Kidney glomerular epithelial cell (primary cell): ENCODE results near the gene PHF20.
"Not testable (repeated sequence)": the region's sequence is repeated elsewhere in the genome, so short reads cannot be mapped to it uniquely, and the experiment has no call there.

ENCODE experiments used
- DNase-seq: peaks from one replicate; lab custom pipeline; 2025; lab: John Stamatoyannopoulos, UW

The PHF20 gene

DNA sequence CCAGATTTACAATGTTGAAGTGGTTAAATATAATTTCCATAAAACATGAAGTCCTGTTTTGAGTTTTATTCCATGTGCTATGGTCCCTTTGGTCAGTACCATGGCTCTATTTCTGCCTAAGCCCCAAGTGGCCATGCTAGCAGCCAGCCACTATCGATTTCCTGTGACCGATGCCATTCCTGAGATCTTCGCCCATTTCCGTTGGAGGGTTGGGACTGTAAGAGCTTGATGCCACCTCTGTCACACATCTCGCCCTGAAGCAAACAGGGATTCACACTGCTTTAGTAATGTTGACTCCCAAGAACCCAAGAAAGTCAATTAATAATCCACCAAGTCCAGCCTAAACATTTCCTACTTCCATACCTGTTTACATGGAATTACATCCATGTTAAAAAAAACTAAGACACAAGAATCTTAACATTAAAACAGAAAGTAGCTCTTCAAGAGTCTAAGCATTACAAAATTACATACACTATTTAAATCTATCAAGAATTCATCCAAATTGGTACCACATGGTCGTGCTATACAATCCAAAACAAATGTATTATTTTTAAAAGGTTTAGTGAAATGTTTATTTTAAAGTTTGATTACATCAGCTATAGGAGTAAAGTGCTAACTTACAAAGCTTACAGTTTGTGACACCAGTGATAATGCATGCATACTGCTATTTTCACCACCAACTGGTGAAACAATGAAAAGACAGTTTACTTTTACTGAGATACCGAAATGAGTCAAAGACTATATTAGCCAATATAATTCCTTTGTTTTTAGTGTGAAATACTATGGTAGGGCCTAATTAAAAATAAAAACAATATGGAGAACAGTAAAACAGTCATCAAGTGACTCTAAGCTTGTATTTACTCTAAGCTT lies 32.3 kb upstream of the PHF20 start:
- DNase-seq = no peak

DNA sequence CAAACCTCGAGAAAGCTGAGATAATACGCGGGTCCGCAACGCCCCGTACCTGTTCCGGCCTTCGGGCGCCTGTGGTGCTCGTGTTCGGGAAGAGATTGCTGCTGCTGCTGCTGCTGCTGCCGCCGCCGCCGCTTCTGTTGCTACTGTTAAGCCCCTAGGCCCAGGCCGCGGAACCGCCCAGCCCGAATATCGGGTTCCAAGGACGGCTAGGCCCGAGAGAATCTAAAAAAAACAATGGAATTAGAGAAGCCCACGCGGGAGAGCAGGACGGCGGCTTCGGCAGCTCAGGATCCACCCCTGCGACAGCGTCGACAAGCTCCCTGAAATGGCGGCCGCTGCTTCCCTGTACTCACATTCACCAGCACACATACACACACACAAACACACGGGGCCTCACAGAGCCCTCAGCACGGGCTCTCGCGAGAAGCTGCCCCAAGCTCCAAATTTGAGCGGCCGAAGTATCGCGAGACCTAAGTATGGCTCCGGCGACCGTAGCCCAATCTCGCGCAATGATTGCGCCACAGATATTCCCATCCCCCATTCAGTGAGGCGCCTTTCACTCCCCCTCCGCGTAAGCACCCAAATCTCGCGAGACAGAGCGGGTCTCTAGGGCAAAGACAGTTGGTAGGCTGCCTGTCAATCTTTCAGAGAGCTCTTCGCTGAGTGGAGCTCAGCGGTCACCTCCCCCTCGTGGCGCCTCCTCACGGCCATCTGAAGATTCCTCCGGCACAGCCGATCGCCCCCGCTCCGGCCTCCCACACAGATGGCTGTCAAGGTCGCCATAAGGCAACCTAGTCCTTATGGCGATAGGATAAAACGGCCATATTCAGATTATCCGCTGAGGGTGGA lies 29.7 kb upstream of the PHF20 start, which contains the start of gene RBM39:
Gene RBM39, minus strand, starts transcription at position 369 of the 849 bp plus-strand sequence. CDS start 1,386 bp downstream, outside the sequence.
- DNase-seq = peak; percentile 100

- peak; percentile 37 for DNase-seq
These were observed 28.9 kb upstream of the PHF20 start for GRCh38 chr20:35742741-35743523.

DNA sequence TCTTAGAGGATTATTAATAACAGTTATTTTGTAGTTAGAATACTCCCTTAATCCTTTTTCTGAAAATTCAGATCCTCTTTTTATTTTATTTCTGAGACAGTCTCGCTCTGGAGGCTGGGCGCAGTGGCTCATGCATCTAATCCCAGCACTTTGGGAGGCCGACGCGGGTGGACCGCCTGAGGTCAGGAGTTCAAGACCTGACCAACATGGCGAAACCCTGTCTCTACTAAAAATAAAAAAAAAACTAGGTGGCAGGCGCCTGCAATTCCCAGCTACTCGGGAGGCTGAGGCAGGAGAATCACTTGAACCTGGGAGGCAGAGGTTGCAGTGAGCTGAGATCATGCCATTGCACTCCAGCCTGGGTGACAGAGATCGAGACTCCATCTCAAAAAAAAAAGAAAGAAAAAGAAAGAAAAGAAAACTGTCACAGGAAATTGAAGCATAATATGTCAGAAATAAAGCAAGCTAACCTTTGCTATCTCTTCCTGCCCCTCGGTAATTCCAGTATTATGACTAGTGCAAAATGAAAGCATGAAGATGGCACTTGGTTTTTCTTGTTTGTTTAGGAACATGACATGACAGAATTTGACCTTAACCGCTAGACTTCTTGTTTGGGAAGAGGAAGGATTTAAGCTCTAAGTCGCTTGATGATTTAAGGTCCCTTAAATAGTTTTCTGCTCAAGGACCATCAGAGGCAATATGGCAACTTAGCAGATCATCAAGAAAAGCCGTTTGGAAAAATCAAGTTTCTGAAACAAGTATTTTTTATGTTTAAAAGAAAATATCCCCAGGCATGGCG lies 27.9 kb upstream of the PHF20 start:
- DNase-seq = no peak

- not testable (repeated sequence) for DNase-seq
These were observed 27.3 kb upstream of the PHF20 start for GRCh38 chr20:35744492-35744841.

DNA sequence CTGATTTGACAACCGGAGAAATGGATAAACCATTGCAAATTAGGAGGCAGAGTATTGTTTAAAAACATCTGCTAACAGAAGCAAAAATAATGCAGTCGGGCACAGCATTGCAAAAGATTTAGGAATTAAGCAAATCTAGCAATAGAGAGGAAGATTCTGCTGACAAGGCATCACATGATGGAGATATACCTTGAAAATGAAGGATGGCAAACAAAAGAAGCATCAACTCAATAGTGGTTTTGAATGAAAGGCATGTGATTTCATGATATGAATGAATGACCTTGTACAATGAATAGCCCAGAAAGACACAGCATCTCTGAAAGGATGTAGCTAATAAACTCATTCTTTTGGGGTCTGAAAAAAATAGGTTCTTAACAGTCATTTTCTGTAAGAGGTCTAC lies 21.2 kb upstream of the PHF20 start:
- no peak for DNase-seq

GRCh38 chr20:35756404-35756803 lies 15.4 kb upstream of the PHF20 start:
- no peak for DNase-seq

DNA sequence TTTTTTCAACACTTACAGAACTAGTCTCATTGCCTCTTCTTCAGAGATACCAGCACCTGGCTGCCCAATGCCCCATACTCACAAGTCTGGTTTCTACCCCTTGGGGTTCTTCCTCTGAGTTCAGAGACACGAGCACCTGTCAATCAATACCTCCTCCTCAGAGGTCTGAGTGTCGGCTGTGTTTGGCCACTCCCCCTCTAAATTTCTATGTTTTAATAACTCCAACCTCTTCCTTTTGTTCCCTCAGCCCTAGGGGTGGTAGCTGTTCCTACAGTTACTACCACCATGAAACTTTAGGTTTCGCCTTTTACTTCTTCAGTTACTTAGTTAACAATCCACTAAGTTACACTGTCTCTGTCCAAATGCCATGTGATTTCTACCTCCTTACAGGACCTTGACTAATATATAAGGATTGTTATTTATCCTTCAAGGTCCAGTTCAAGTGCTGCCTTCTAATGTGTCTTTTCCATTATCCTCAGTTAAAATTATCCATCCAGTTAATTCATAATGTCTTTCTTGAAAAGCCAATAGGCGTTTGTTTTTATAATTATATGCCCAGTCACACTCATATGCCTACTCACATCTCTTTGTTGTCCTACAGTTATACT lies 14.6 kb upstream of the PHF20 start:
- no peak for DNase-seq

- not testable (repeated sequence) for DNase-seq
These were observed 10.3 kb upstream of the PHF20 start for GRCh38 chr20:35761548-35761947.

- DNase-seq = no peak
These were observed 9.4 kb upstream of the PHF20 start for GRCh38 chr20:35762461-35762860.

- not testable (repeated sequence) for DNase-seq
These were observed 6.9 kb upstream of the PHF20 start for GRCh38 chr20:35764936-35765335.

GRCh38 chr20:35766843-35767242 lies 5.0 kb upstream of the PHF20 start:
- no peak for DNase-seq

DNA sequence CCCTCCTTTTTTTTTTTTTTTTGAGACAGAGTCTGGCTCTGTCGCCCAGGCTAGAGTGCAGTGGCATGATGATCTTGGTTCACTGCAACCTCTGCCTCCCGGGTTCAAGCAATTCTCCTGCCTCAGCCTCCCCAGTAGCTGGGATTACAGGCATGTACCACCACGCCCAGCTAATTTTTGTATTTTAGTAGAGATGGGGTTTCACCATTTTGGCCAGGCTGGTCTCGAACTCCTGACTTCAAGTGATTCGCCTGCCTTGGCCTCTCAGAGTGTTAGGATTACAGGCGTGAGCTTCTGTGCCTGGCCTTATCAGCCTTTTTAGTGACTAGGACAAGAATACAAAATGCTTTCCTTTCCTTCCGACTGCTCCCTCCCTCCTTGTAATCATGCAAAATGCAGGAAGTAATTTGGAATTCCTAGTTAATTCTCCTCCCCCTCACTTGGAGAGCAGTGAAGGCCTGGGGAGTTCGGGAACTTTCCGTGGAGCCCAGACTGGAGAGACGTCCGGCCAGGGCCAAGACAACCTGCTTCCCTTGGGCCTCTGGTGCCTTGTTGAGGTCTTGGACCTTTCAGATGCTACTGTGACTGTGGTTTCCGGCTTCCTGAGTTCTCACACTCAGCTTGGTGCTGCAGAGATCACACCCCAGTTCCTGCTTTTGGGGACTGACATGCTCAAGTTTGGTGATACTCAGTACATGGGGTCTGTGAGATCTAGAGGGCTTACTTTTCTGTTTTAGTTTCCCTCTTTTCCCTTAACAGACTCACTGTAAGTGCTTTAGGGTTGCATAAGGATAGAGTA lies 3.9 kb upstream of the PHF20 start:
- no peak for DNase-seq

DNA sequence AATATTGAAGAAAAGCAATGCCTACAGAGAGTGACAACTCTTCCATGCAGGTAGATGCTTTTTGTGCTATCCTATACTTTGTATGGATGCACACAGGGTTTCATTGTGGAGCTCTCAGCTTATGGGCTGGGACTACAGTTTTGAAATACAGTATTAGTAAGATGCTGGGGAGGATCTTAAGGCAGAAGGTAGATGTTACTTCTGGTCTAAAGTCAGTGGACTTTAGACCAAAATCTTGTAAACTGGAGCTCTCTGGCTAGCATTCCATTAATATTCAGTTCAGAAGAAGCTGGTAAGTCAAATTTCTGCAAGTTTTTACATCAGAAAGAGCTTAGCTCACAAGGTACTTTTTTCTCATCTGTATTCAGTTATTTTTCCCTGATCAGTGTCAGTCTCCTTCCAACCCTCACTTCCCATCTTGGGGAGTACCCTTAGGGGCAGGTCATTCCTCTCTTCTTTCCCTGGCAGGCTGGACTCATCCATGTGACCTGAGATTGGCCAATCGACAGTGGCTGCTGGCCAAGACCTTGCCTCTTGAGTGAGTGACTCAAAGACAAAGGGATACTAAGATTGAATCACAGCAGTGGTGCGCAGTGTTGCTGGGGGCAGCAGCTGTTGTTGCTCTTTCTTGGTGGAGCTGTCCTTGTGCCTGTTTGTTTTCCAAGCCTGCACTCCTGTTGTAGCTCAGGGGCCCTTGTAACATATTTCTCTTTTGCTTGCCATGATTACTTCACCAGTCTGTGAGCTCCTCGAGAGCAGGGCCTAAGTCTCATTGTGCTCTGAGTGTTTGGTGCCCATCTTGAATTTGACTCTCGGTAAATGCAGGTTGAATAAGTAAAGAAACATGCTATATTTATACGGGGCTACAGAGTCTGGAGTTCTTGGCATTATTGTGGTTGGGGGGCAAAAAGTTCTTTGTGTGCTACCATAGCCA lies 2.8 kb upstream of the PHF20 start:
- DNase-seq = peak; percentile 89

DNA sequence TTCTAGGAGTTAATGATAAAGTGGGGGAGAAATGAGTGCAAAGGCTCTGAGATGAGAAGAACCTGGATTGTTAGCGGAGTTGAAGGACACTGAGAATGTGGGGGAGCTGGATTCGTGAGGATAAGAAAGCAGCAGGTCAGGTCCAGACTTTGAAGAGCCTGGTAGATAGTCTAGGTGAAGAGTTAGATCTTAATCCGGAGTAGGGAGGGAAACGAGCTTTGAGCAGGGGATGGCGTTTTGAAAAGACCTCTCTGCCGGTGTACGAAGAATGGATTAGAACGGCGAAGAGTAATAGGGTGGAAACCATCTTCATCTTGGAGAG lies 487 bp upstream of the PHF20 start:
- DNase-seq = no peak

- no peak for DNase-seq
These were observed 796 bp downstream of the PHF20 start for GRCh38 chr20:35772563-35773058.

- no peak for DNase-seq
These were observed 1.4 kb downstream of the PHF20 start for GRCh38 chr20:35773154-35773751.

DNA sequence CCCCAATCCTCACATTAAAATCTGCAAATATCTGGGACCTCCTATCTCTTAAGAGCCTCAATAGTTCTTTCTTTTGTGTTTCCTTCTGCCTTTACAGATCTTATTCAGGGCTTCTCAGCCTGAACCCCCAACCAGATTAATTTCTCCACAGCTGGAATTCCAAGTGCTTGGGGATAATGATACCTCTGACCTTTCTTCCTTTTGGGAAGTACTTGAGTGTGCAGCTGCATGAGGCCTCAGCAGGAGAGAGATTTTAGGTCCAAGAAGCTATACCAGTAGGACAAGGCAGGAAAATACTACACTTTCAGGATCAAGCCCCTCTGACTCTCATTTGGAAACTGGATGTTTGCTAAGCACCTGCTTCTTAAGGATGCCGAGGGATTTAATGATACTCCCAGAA lies 2.6 kb downstream of the PHF20 start:
- DNase-seq = no peak
